Fibroblast of the aortic adventitia (primary cell): Measurements from ENCODE around the gene INTS6. TPM values are rescaled to one million over a fixed set of nuclear protein-coding genes. Genes with fewer than 3 reads are reported as not detected.
"Not testable (repeated sequence)": the region's sequence is repeated elsewhere in the genome, so short reads cannot be mapped to it uniquely, and the experiment has no call there.

Experiments
- DNase-seq: peaks from one replicate; pipeline ENCODE4 v3.0.0-alpha.2; 2010; ENCODE audit warnings: low read depth
- H3K4me3 ChIP-seq: 2 replicates; pipeline ENCODE4 v1.5.1; 2011; ENCODE audit warnings: low read depth, mild to moderate bottlenecking, control low read depth, low read length, moderate library complexity
- CTCF ChIP-seq: IDR thresholded peaks from 2 replicates; pipeline ENCODE4 v1.5.1; 2011; ENCODE audit warnings: mild to moderate bottlenecking, low read length, control low read depth, inconsistent platforms; ENCODE audit not compliant: insufficient read depth
- total RNA-seq: library from RNA; depleted of rRNA; stranded (reverse); fragments of >200 nt; gene quantifications from 2 replicates; pipeline ENCODE4 v1.2.3, GENCODE V29; 2012; ENCODE audit warnings: low replicate concordance

INTS6 gene
- total RNA-seq, 1 donor = 41.1 TPM

GRCh38 chr13:51417716-51418115, 35.1 kb downstream of the INTS6 start:
- no peak for DNase-seq
- no peak for TF ChIP-seq CTCF
- no peak overlapping the region for H3K4me3 ChIP-seq

GRCh38 chr13:51416107-51416506, 36.7 kb downstream of the INTS6 start:
- no peak overlapping the region for H3K4me3 ChIP-seq

GRCh38 chr13:51415339-51415738, 37.5 kb downstream of the INTS6 start:
- not testable (repeated sequence) for H3K4me3 ChIP-seq, DNase-seq

More at GRCh38 chr13:51416107-51416506, 36.7 kb downstream of the INTS6 start:
- TF ChIP-seq CTCF = no peak
- DNase-seq = no peak

- DNase-seq = no peak
- H3K4me3 ChIP-seq = no peak overlapping the region
- TF ChIP-seq CTCF = no peak
These were observed 40.4 kb downstream of the INTS6 start for GRCh38 chr13:51412431-51412830.

- H3K4me3 ChIP-seq = no peak overlapping the region
These were observed 47.7 kb downstream of the INTS6 start for GRCh38 chr13:51405176-51405575.

GRCh38 chr13:51397262-51397941, 55.4 kb downstream of the INTS6 start:
- no peak for TF ChIP-seq CTCF
- no peak overlapping the region for H3K4me3 ChIP-seq
- DNase-seq = peak; percentile 80

More at GRCh38 chr13:51405176-51405575, 47.7 kb downstream of the INTS6 start:
- TF ChIP-seq CTCF = no peak
- no peak for DNase-seq

- H3K4me3 ChIP-seq = no peak overlapping the region
- peak; percentile 29 for DNase-seq
- TF ChIP-seq CTCF = no peak
These were observed 56.5 kb downstream of the INTS6 start for GRCh38 chr13:51396352-51396751.
